CD14-positive monocyte (primary cell): ENCODE data around the gene GYPA. TPM values are rescaled to one million over a fixed set of nuclear protein-coding genes. Genes with fewer than 3 reads are reported as not detected.

Experiments
- DNase-seq, 3 donors: peaks; one replicate each; pipeline ENCODE4 v3.0.0-alpha.2; 2011 to 2022
- H2AFZ ChIP-seq: 2 replicates; pipeline ENCODE4 v1.6.0; 2012; ENCODE audit warnings: mild to moderate bottlenecking, low read depth, low read length, inconsistent platforms; ENCODE audit not compliant: insufficient read depth, poor library complexity, severe bottlenecking
- H3K27ac ChIP-seq, 2 donors: 1 replicate in 1 of 2; 2 replicates in 1 of 2; pipeline ENCODE4 v1.5.1; 2012 to 2013; ENCODE audit warnings: low read length in 2 of 2, control low read depth in 1 of 2, inconsistent platforms in 1 of 2, low read depth in 1 of 2, mild to moderate bottlenecking in 1 of 2
- H3K27me3 ChIP-seq, 2 donors: one replicate each; pipeline versions ENCODE4 v1.6.0 to v1.6.1; 2011 to 2013; ENCODE audit warnings: low read length in 2 of 2; ENCODE audit not compliant: control insufficient read depth in 2 of 2, insufficient read depth in 2 of 2
- H3K36me3 ChIP-seq, 2 donors: replicated peaks in 1 of 2; 1 replicate in 1 of 2; 2 replicates in 1 of 2; pipeline versions ENCODE4 v1.5.1 to v1.6.1; 2012 to 2013; ENCODE audit warnings: low read length in 2 of 2, control low read depth in 1 of 2, inconsistent platforms in 1 of 2, mild to moderate bottlenecking in 1 of 2; ENCODE audit not compliant: insufficient read depth in 2 of 2, control insufficient read depth in 1 of 2
- H3K4me1 ChIP-seq, 2 donors: 1 replicate in 1 of 2; 2 replicates in 1 of 2; pipeline versions ENCODE4 v1.5.1 to v1.6.1; 2012 to 2013; ENCODE audit warnings: low read length in 2 of 2, control low read depth in 1 of 2, inconsistent platforms in 1 of 2, mild to moderate bottlenecking in 1 of 2, moderate library complexity in 1 of 2; ENCODE audit not compliant: insufficient read depth in 2 of 2, control insufficient read depth in 1 of 2
- H3K4me2 ChIP-seq: replicated peaks from 2 replicates; pipeline ENCODE3; 2012; ENCODE audit warnings: low read length, moderate library complexity, mild to moderate bottlenecking; ENCODE audit not compliant: poor library complexity, severe bottlenecking; ENCODE audit errors: extremely low read depth
- H3K4me3 ChIP-seq, 3 experiments: fragments of 200-600 bp in 1 of 3; sonication (generic) in 1 of 3; replicated peaks in 1 of 3; 1 replicate in 2 of 3; 2 replicates in 1 of 3; pipeline ENCODE4 v1.5.1; 2011 to 2013; ENCODE audit warnings: low read length in 3 of 3, mild to moderate bottlenecking in 3 of 3, control low read depth in 2 of 3, low read depth in 2 of 3, inconsistent platforms in 1 of 3, moderate library complexity in 1 of 3
- H3K79me2 ChIP-seq: 2 replicates; pipeline ENCODE4 v1.6.0; 2012; ENCODE audit warnings: mild to moderate bottlenecking, control low read depth, inconsistent platforms, low read length, moderate library complexity; ENCODE audit not compliant: insufficient read depth
- H3K9ac ChIP-seq: 2 replicates; pipeline ENCODE4 v1.6.0; 2017; ENCODE audit warnings: low read length, mild to moderate bottlenecking; ENCODE audit not compliant: insufficient read depth, poor library complexity, severe bottlenecking
- H3K9me3 ChIP-seq, 2 donors: replicated peaks in 1 of 2; 1 replicate in 1 of 2; 2 replicates in 1 of 2; pipeline versions ENCODE4 v1.5.1 to v1.6.1; 2012 to 2013; ENCODE audit warnings: low read length in 2 of 2, control low read depth in 1 of 2; ENCODE audit not compliant: control insufficient read depth in 1 of 2, insufficient read depth in 1 of 2
- H4K20me1 ChIP-seq: 2 replicates; pipeline ENCODE4 v1.6.0; 2012; ENCODE audit warnings: mild to moderate bottlenecking, low read length, control low read depth, moderate library complexity; ENCODE audit not compliant: insufficient read depth
- H3K27ac Mint-ChIP-seq, 7 donors: one replicate each; pipeline ENCODE4 v1.8.0; 2020; ENCODE audit warnings: mild to moderate bottlenecking in 7 of 7, mixed read lengths in 7 of 7, moderate library complexity in 6 of 7, inconsistent platforms in 2 of 7
- H3K27me3 Mint-ChIP-seq, 3 donors: one replicate each; pipeline ENCODE4 v1.8.0; 2021 to 2022; ENCODE audit warnings: low read depth in 3 of 3, mild to moderate bottlenecking in 3 of 3, mixed read lengths in 3 of 3, moderate library complexity in 3 of 3, inconsistent platforms in 1 of 3
- H3K36me3 Mint-ChIP-seq, 2 donors: one replicate each; pipeline ENCODE4 v1.8.0; 2020; ENCODE audit warnings: mixed read lengths in 2 of 2, inconsistent platforms in 1 of 2, mild to moderate bottlenecking in 1 of 2
- H3K4me1 Mint-ChIP-seq: one replicate; pipeline ENCODE4 v1.8.0; 2020; ENCODE audit warnings: mild to moderate bottlenecking, mixed read lengths
- H3K4me3 Mint-ChIP-seq, 2 donors: one replicate each; pipeline ENCODE4 v1.8.0; 2020; ENCODE audit warnings: mild to moderate bottlenecking in 2 of 2, mixed read lengths in 2 of 2, moderate library complexity in 1 of 2
- H3K9me3 Mint-ChIP-seq, 7 donors: one replicate each; pipeline ENCODE4 v1.8.0; 2020 to 2022; ENCODE audit warnings: mixed read lengths in 7 of 7, mild to moderate bottlenecking in 6 of 7, moderate library complexity in 6 of 7, inconsistent platforms in 2 of 7
- WGBS: methylation state at CpG from one replicate; pipeline ENCODE4 v1.1.5; 2013; ENCODE audit warnings: missing lambda C conversion rate; ENCODE audit not compliant: insufficient coverage; 5-methylcytosine and 5-hydroxymethylcytosine counted together
- intact Hi-C, 2 donors: fragments of 100-400 bp; cut with micrococcal nuclease; formaldehyde crosslinking; loops; one replicate each; pipeline versions ENCODE4 v1.15.0 to v1.15.1; 2023
- polyA plus RNA-seq, 3 donors: library from polyadenylated mRNA; depleted of rRNA in 1 of 3; unstranded in 2 of 3; stranded (reverse) in 1 of 3; fragments of 300-500 nt in 2 of 3; fragments of >200 nt in 1 of 3; fragmentation: Illumina TruSeq in 2 of 3; gene quantifications; 1 replicate in 2 of 3; 2 replicates in 1 of 3; pipeline ENCODE4 v1.2.3, GENCODE V29; 2012 to 2021
- TF ChIP-seq, protein P1 (sequence below): fragments of 200-600 bp; IDR thresholded peaks from one replicate; pipeline ENCODE4 v1.8.0; 2022; ENCODE audit warnings: antibody characterized with exemption, mild to moderate bottlenecking

GYPA gene
- polyA plus RNA-seq, 3 donors, result not detected

DNA sequence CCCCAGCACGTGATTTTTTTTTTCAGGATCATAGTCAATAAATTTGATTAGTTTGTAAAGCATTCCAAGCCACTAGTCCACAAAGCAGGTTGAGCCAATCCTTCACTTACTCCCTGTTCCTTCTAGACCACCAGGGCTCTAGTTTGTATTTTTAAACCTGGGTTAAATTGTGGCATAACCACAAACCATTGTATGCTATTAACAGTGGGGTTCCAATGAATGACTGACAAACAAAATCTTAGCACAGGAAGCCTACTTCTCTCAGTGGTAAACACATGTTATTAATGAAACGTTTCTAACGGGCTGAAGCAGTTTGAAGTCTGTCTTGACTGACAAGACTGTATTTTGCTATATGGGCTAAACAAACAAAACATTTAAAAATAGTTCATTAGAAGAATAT, 48.6 kb upstream of the GYPA start:
- DNase-seq, result no peak
- Histone ChIP-seq H3K4me1 (no peaks in the 10 kb centered on the region), H3K9ac (no peak overlapping the region), H3K9me3 (no peaks in the 10 kb centered on the region), H2AFZ (no peak overlapping the region), H3K27ac (no peak overlapping the region), H3K79me2 (no peaks in the 10 kb centered on the region), H3K27me3 (no peaks in the 10 kb centered on the region), H4K20me1 (no peaks in the 10 kb centered on the region), H3K36me3 (no peaks in the 10 kb centered on the region), H3K4me3 (no peak overlapping the region), H3K4me2 (no peak overlapping the region)
- Mint-ChIP-seq H3K9me3 (peaks cover 0 to 7% (median 0%) of the 10 kb centered on the region in 7 donors), H3K36me3 (no peaks in the 10 kb centered on the region), H3K27me3 (peaks cover 0 to 6% (median 4%) of the 10 kb centered on the region in 3 donors), H3K4me1 (peaks cover 1% of the 10 kb centered on the region), H3K4me3 (no peak overlapping the region), H3K27ac (no peak overlapping the region)
- TF ChIP-seq, protein P1, sequence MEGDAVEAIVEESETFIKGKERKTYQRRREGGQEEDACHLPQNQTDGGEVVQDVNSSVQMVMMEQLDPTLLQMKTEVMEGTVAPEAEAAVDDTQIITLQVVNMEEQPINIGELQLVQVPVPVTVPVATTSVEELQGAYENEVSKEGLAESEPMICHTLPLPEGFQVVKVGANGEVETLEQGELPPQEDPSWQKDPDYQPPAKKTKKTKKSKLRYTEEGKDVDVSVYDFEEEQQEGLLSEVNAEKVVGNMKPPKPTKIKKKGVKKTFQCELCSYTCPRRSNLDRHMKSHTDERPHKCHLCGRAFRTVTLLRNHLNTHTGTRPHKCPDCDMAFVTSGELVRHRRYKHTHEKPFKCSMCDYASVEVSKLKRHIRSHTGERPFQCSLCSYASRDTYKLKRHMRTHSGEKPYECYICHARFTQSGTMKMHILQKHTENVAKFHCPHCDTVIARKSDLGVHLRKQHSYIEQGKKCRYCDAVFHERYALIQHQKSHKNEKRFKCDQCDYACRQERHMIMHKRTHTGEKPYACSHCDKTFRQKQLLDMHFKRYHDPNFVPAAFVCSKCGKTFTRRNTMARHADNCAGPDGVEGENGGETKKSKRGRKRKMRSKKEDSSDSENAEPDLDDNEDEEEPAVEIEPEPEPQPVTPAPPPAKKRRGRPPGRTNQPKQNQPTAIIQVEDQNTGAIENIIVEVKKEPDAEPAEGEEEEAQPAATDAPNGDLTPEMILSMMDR, result no peak
- intact Hi-C loops, result no loop called here
- WGBS, result no CpG with 5 or more reads among the region's 3 CpGs

DNA sequence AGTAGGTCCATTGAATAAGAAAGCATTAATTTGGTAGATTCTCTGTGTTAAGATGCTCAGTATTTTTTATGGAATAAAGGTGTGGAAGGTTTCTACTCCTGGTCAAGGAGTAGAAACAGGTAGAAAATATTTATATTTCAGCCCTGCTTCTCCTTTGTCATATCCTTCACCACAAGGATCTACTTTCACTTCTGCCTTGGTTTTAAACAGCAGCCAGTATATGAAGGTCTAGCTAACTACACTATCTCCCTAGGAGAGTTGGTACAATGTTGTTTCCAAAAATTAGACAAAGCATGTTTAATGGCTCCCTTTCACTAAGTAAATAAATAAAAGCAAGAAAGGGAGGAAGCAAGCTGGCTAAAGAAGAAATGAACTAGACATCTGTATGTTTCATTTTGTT, 44.6 kb upstream of the GYPA start:
- Histone ChIP-seq H3K27me3 (no peaks in the 10 kb centered on the region), H3K9me3 (no peaks in the 10 kb centered on the region), H3K4me3 (no peak overlapping the region), H3K9ac (no peak overlapping the region), H3K4me1 (no peaks in the 10 kb centered on the region), H2AFZ (no peak overlapping the region), H3K36me3 (no peaks in the 10 kb centered on the region), H4K20me1 (no peaks in the 10 kb centered on the region), H3K4me2 (no peak overlapping the region), H3K79me2 (no peaks in the 10 kb centered on the region), H3K27ac (no peak overlapping the region)
- TF ChIP-seq, protein P1, result no peak
- intact Hi-C loops, result no loop called here
- Mint-ChIP-seq H3K4me1 (peaks cover 1% of the 10 kb centered on the region), H3K9me3 (no peaks in the 10 kb centered on the region), H3K4me3 (no peak overlapping the region), H3K27ac (no peak overlapping the region), H3K36me3 (no peaks in the 10 kb centered on the region), H3K27me3 (no peaks in the 10 kb centered on the region)
- DNase-seq, result no peak
